HG02623 (cell line): ENCODE measurements around the gene ALPI.

Source experiments
- ATAC-seq: cut with Tn5 transposase; IDR thresholded peaks from one replicate; pipeline ENCODE4 v1.9.1; 2021; ENCODE audit warnings: moderate library complexity; ENCODE audit not compliant: unreplicated experiment

Gene ALPI

DNA sequence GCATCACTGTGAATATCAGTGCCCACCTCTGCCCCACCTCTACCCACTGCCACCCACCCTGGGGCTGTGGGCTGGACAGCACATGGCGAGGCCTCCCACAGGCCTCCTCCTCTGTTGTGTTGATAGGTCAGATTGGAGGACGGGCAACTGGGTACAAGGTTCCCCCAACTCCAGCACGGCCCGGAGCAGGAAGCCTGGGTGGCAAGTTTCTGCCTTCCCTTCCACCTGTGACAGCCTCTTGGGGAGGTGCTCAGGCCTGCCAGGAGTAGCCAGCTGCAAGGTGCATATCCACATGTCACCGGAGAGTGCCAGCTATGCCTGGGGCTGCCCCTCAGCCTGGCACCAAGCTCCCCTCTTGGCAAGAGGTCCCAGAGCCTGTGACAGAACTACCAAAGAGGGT lies 38.6 kb downstream of the ALPI start:
- ATAC-seq = no peak

DNA sequence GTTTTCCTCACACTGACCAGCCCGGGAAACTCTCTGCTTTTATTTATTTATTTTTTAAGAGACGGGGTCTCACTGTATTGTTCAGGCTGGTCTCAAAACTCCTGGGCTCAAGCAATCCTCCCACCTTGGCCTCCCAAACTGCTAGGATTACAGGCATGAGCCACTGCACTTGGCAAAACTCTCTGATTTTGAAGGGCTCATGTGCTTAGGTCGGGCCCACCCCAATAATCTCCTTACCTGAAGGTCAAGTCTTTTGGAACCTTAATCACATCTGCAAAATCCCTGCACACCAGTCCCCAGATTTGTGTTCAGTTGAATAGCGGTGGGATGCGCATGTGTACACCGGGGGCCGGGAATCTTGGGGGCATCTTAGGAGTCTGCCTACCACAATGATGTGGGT lies 39.3 kb downstream of the ALPI start:
- no peak for ATAC-seq

DNA sequence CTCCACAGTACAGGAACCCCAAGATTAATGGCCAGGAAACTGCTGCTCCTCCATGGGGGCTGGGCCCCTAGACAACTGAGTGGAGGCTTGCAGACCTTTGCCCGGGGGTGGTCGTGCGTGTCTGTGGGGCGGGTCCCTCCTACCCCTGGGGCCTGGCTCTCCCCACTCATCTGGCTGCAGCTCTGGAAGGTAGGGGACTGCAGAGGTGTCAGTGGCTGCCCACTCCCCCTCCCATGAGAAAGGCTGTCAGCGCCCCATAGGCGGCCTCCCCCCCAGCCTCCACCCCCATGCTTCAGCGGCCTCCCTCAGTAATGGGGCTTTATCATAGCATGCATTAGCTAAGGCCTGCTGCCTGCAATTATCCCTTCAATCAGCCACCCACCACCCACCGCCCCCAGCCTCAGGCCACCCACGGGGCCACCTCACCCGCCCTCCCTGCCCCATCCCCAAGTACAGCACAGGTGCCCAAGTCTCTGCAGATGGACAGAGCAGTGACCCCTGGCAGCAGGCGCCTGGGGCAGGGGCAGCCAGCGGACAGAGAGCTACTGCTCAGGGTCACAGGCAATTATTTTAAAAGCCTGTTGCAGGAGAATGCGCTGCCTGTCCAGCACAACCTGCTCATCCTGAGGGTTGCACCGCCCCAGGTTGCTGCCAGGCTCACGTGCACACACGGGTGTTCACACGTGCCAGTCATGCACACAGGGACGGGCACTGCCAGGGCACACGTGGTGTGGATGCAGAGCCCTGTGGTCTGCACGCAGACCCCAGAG lies 40.7 kb downstream of the ALPI start:
- ATAC-seq = no peak

DNA sequence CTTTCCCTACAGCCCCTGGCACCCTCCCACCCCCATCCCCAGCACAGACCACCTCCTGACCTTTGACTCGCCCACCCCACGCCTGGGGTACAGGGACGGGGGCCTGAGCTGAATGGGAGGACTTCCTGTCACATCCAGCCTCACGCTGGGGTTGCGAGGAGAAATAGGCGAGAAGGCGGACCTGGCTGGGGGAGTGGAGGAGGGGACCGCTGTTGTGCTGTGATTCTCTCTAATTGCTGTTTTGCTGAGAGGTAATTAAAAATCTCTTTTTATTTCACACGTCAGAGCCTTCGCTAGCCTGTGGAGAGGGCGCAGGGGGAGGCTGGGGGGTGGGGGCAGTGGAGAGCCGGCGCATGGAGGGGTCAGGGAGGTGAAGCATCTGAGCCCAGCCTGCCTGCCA lies 41.4 kb downstream of the ALPI start:
- no peak for ATAC-seq

DNA sequence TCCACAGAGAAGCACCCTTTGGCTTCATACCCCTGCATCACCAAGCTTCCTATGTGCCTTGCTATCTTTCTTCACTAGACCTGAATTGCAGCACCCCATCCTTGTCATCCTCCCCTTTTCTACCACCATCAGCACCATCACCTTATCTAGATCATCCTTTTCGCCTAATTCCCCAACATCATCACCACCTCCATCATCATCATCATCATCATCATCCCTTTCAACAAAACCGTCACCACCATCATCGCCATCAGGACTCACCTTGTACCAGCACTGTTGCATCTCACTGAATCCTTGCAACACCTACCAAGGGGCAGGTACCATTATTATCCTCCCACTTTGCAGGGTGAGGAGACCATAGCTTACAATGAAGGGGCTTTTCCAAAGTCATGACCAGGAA lies 42.5 kb downstream of the ALPI start:
- no peak for ATAC-seq

DNA sequence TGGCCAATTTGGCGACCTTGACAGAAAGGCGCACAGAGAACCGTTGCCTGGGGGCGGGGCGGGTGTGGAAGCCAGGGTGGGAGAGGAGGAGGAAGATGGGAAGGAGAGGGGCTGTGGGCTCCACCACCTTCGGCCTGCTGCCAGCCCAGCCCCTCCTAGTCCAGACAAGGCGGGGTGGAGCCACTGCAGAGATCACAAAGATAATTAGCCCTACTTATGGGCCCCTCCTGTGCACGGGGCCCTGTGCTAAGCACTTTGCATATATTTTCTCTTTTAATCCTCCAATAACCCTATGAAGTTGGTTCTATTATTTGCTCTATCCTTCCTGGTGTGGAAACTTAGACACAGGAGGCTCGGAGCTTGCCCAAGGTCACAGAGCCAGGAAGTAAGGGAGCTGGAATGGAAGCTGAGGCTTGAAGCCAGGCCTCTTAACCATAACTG lies 45.4 kb downstream of the ALPI start:
- no peak for ATAC-seq

DNA sequence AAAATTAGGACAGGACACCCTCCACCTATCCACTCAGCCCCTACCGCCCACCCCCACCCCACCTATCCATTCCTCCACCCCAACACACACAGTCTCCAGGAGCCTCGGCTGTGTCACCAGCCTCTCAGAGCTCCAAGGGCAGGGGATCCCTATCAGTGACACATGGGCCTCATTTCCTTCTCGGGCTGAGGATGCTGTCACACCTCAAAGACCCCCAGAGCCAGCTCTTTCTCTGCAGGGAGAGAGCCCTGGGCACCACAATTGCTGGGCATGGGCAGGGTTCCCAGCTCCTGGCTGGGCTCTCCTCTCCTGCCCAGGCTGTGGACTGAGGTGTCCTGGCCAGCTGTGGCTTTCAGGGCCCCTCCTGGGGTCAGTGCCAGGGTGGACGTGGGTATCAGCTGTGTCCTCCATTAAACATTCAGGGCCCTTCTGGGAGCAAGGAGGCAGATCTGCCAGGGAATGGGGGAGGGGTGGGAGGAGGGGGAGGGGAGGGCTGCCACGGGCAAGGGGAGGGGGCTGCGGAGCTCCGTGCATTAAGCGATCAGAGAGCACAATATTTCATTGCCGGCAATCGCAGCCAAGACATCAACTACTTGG lies 45.9 kb downstream of the ALPI start:
- no peak for ATAC-seq

DNA sequence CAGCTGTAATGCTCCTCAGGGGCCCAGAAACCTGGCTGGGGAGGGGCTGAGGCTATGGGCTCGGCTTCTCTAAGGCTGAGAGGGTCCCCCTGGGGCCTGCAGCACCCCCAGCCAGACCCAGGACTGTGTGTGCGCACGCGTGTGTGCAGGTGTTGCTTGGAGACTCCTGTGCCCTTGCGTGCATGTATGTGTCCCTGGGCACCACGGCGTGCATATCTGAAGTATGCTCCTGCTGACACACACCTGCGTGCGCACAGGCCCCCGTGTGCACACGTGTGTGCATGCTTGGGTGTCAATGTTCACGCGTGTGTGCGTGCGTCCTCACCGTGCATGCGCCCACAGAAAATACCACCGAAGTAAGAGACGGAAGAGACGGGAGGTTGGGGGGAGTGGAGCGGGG lies 46.6 kb downstream of the ALPI start:
- no peak for ATAC-seq

DNA sequence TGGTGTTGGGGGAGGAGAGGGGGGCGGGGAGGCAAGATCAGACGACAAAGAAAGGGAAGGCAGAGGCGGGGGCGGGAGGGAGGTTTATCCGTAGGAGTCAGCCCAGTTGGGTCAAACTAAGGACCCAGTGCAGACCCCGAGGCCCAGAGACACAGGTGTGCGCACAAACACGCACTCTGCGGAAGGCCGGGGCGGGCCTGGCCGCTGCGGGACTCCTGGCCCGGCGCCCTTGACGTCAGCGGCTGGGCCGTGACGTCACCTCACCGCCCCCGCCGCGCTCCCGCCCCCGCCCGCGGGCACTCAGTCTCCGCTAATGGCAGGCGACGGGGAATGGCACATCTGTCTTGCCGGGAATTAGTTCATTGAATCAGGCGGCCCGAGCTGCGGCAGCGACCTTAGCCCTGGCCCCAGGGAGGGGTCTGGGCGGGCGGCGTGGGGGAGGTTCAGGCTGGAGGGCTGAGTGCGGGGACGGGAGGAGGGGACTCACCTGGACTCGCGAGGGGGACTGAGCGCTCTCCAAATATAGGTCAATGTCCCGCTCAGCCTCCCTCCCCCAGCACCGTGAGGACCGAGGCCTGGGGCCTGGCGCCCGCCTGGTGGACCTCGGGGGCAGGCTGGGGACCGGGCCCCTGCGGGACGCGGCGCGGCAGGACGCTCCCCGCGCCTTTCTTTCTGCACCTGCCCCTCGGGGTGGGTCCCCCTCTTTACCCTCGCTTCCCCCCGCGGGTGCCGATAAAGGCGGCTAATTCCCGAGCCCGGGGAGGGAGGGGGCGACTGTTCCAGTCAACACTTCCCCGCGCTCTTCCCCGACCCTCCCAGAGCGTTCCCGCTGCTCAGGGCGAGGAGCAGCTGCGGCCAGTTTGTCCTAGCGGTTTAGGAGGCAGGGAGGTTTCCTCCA lies 47.2 kb downstream of the ALPI start:
- no peak for ATAC-seq

DNA sequence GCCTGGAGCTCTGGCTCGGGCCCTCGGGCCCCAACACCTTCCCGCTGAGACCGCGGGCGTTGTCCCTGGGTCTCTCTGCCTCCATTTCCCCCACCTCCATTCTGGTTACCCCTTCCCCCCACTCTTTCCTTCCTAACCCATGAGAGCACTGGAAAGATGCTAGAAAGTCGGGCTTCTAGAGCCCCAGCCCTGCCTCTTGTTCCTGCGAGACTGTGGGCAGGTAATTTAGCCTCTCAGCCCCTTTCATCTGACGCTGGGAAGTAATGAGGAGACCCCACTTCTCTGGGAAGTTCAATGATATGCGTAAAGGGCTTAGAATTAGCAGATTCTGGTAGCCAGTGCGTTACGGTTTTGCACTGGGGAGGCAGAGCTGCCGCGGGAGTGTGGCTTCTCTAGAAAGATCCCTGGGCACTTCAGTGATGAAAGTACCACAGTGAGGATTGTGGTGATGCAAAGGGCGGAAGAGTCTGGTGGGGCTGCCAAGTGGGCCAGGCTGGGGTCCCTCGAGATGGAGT lies 47.9 kb downstream of the ALPI start:
- ATAC-seq = no peak

DNA sequence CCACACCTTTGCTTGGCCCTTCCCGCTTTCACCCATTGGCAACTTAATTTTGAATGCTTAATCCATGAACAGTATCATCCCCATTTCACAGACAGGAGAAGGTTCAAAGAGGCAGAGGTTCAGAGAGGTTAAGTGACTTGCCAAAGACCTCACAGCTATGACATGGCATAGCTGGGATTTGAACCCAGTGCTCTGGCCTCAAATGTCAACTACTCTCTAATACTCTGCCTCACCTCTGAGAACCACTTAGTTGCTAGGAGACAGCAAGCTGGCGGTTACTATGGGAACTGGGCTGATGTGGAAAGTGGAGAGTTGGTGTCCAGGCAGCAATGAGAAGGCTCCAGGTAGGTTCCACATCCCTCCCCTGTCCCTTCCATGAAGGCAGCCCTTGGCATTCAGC lies 48.5 kb downstream of the ALPI start:
- no peak for ATAC-seq

DNA sequence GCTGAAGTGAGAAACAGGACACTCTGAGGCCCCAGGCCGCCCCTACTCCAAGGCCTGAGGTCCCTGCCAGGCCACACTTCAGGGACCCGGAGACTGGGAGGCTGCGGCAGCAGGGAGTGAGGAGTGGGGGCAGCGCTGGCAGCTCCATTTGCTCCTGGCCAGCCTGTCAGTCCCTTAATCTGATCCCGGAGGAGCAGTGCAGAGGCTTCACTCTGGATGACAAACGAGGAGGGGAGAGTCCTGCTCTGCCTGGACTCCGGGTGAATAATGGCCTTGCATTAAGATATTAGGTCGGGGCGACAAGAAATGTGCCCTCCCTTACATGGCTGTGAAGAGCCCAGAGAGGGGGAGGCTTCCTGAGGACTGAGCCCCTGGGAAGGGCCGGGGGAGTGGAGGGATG lies 49.9 kb downstream of the ALPI start:
- ATAC-seq = no peak

DNA sequence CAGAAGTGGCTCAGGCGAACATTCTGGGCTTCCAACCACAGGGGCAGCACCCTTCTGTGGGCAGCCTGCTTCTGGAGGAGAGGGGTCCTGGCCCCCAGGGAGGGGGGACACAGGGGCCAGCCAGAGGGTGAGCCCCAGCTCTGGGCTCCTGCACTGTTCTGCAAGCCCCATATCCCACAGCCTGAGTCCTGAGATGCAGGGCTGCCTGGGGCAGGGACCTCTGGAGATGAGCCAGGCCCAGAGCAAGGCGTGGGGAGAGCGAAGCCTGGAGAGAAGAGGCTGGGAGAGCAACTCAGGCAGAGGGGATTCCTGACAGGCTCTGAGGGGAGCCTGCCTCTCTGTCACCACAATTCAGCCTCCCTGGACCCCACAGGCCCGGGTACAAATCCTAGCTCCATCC lies 50.8 kb downstream of the ALPI start:
- ATAC-seq = no peak

DNA sequence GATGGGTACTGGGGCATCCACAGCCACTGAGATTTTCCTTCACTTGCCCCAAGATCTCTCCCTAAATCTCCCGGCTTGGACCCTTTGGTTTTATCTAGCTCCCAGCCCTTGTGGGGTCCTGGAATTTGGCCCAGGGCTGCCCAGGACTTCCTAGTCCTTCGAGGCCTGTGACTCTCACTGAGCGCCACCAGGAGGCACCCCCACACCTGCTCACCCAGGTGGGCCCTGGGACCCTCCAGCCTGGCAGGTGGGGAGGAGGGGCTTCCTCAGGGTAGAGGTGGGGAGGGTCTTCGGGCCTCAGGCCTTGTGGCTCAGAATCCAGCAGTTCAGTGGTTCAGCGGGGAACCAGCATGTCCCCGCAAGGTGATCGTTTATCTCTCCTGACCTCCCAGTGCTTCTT lies 52.3 kb downstream of the ALPI start:
- ATAC-seq = no peak
